Panc1 (cell line): Measurements from ENCODE around the gene IGSF3. TPM values are rescaled to one million over a fixed set of nuclear protein-coding genes. Genes with fewer than 3 reads are reported as not detected.
"Not testable (repeated sequence)": the region's sequence is repeated elsewhere in the genome, so short reads cannot be mapped to it uniquely, and the experiment has no call there.

Experiments
- ATAC-seq: fragments of 200-7000 bp; cut with Tn5 transposase; 2 replicates; pipeline ENCODE4 v1.9.1; 2020; ENCODE audit warnings: mild to moderate bottlenecking, moderate library complexity
- BruUV-seq: library from RNA; stranded (reverse); fragments of 400-500 nt; replicated peaks from 2 replicates; lab custom pipeline; 2021; lab: Mats Ljungman, UMichigan
- CTCF ChIA-PET: fragments of 300-600 bp; sonication (Branson Sonifier 250); formaldehyde crosslinking; loops from one replicate; lab custom pipeline; 2022; ENCODE audit warnings: antibody characterized with exemption; lab: Charles Lee
- POLR2A ChIA-PET: fragments of 300-600 bp; sonication (Branson Sonifier 250); formaldehyde crosslinking; loops from one replicate; lab custom pipeline; 2022; ENCODE audit warnings: antibody characterized with exemption; lab: Charles Lee
- DNase-seq: peaks from one replicate; pipeline ENCODE4 v3.0.0-alpha.2; 2010; ENCODE audit warnings: low read depth, low spot score
- H3K27ac ChIP-seq: 2 replicates; pipeline ENCODE4 v1.5.1; 2011; ENCODE audit warnings: mild to moderate bottlenecking, low read length, inconsistent platforms
- H3K27me3 ChIP-seq: fragments of 200-500 bp; sonication (Bioruptor generic); 2 replicates; pipeline ENCODE4 v1.6.0; 2014; ENCODE audit warnings: low read length, inconsistent platforms; ENCODE audit not compliant: control insufficient read depth, insufficient read depth
- H3K36me3 ChIP-seq: fragments of 200-500 bp; sonication (Bioruptor generic); 2 replicates; pipeline ENCODE4 v1.5.1; 2014; ENCODE audit warnings: inconsistent platforms, mild to moderate bottlenecking, low read length, moderate library complexity; ENCODE audit not compliant: control insufficient read depth, insufficient read depth
- H3K4me1 ChIP-seq: 2 replicates; pipeline ENCODE4 v1.5.1; 2011; ENCODE audit warnings: inconsistent platforms, mild to moderate bottlenecking, low read length, moderate library complexity; ENCODE audit not compliant: control insufficient read depth, insufficient read depth
- H3K4me3 ChIP-seq, 2 experiments: 2 replicates each; pipeline ENCODE4 v1.5.1; 2011 to 2012; ENCODE audit warnings: low read depth in 2 of 2, low read length in 2 of 2, mild to moderate bottlenecking in 2 of 2, inconsistent platforms in 1 of 2, moderate library complexity in 1 of 2
- H3K9me3 ChIP-seq: fragments of 200-500 bp; sonication (Bioruptor generic); 2 replicates; pipeline ENCODE4 v1.5.1; 2014; ENCODE audit warnings: low read depth, mild to moderate bottlenecking, inconsistent platforms, low read length, moderate library complexity; ENCODE audit not compliant: control insufficient read depth, insufficient read depth
- in situ Hi-C: cut with HindIII; loops from 2 replicates; pipeline ENCODE4 v1.10.0; 2016; ENCODE audit warnings: low sequenced_read_pairs, low pct_unique_long_range_greater_than_20kb
- intact Hi-C: fragments of 100-400 bp; cut with micrococcal nuclease; formaldehyde crosslinking; loops from one replicate; pipeline ENCODE4 v1.10.0; 2022; ENCODE audit not compliant: unreplicated experiment
- total RNA-seq: library from RNA; stranded (reverse); gene quantifications from one replicate; pipeline ENCODE4 v1.2.1, GENCODE V29; 2021; ENCODE audit not compliant: unreplicated experiment

Gene IGSF3
- total RNA-seq, 1 experiment from 2014 or later, result 9.3 TPM

DNA sequence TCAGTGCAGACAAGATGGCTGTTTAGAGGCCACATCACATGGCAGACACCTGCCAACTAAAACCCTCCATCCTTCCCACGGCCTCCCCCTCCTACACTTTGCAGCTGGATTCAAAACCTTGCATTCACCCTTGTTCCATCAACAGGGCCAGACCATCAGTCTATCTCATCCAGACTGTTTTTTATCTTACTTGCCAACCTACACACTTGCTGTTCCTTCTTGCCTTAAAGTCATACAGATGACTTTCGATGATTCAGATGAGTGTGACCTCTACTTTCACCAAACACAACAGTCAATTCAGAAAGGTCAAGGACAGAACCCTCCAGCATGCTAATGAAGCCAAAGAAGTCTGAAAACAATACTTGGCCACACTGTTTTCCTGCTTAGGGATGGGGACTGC lies 29.9 kb downstream of the IGSF3 start:
- H3K9me3 ChIP-seq, H3K36me3 ChIP-seq, POLR2A ChIA-PET, DNase-seq, H3K27ac ChIP-seq, intact Hi-C loops, H3K4me1 ChIP-seq, ATAC-seq, H3K27me3 ChIP-seq, H3K4me3 ChIP-seq, in situ Hi-C loops, CTCF ChIA-PET, BruUV-seq: not testable (repeated sequence)

DNA sequence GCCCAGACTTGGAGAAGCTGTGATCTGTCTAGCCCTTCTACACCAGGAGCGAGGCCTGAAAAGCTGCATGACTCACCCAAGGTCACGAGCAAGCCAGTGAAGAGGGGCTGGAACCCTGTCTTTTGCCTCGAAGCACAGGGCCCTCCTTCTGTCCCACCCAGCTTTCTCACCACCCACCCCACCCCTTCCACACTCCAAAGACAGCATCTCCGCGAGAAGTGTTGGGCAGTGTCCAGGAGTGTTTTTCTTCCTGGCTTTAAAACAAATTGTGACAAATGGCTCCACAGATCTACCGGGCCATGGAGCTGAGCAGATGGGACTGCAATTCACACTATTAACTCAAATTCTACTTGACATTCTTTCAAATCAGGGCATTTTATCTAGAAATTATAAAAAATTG lies 30.9 kb downstream of the IGSF3 start:
- BruUV-seq, CTCF ChIA-PET, H3K27me3 ChIP-seq, DNase-seq, in situ Hi-C loops, H3K4me3 ChIP-seq, intact Hi-C loops, H3K9me3 ChIP-seq, POLR2A ChIA-PET, H3K4me1 ChIP-seq, H3K27ac ChIP-seq, H3K36me3 ChIP-seq, ATAC-seq: not testable (repeated sequence)

DNA sequence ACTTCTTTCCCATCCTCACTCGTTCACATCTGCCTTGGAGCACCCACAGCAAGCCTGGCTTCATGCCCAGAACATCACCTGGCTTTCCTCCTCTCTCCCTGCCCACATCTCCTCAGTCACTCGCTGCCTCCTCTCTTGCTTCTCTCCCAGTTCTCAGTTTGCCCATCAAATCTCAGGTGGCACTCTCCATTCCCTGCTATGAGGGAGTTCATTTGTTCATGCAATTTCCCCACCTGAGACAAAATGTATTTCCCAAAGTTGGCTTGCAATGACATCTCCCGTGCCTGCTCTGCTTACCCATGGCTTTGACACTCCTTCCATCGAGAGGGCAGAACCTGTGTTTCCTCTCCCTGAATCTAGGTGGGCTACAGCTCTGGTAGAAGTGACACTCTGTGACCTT lies 33.1 kb downstream of the IGSF3 start:
- BruUV-seq, ATAC-seq, DNase-seq, in situ Hi-C loops, H3K4me3 ChIP-seq, H3K27me3 ChIP-seq, CTCF ChIA-PET, POLR2A ChIA-PET, intact Hi-C loops, H3K27ac ChIP-seq, H3K4me1 ChIP-seq, H3K9me3 ChIP-seq, H3K36me3 ChIP-seq: not testable (repeated sequence)

DNA sequence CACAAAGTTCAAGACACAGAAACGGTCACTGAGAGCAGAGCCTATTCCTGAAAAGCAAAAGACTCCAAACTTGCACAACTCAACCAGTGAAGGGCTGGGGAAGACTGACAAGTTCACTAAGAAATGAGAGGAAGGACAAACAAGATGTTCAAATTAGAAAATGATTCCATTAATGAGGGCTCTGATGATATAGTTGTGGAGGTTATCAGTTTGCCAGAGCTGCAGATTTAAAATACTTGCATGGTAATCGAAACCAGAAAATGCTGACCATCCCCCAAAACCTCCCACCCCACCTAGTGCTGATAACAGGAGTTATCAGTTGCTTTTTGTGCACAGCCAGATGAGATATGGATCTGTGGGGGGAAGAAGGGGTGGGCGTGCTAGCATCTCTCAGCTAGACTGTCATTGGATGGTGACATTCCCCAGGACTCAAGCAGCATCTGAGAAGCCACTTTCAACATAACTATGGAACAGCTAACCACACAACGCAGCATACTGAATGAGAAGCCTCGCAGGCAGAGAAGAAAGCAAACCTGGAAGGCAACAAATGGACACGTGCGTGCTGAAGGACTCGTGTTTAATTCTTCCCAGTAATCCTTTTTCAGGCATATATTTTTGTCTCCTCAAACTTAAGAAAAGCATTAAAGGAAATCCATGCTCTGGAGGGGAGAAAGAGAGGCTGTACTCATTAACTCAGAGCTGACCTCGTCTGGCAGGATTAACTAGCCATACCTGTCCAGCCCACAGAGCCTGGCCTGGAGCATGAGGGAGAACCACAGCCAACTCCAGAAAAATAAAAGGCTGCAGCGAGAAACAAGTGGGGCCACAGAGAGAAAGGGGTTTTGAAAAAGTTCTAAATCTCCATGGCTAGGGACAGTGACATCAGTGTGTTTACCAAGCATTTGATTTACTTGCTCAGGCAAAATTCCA lies 35.3 kb downstream of the IGSF3 start:
- H3K27me3 ChIP-seq, in situ Hi-C loops, H3K4me1 ChIP-seq, POLR2A ChIA-PET, H3K36me3 ChIP-seq, DNase-seq, BruUV-seq, H3K27ac ChIP-seq, intact Hi-C loops, CTCF ChIA-PET, ATAC-seq, H3K9me3 ChIP-seq, H3K4me3 ChIP-seq: not testable (repeated sequence)

DNA sequence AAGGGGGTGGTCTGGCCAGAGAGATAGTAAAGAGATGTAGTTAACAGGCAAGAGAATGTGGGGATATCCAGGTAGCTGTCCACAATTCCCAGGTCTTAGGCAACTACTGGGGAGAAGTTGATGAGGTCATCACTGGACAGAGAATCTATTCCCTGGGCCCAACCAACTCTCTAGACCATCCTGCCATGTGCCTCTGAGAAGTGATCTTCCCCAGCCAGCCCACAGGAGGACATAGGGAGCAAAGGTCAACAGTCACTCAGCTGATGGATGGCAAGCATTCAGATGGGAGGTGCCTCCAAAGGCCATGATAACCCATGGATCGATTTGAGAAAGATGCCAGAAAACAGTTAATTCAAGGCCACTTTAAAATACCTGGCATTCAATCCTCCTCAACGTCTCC lies 36.0 kb downstream of the IGSF3 start:
- CTCF ChIA-PET, H3K4me1 ChIP-seq, in situ Hi-C loops, ATAC-seq, POLR2A ChIA-PET, H3K4me3 ChIP-seq, intact Hi-C loops, H3K27ac ChIP-seq, H3K9me3 ChIP-seq, H3K27me3 ChIP-seq, H3K36me3 ChIP-seq, BruUV-seq, DNase-seq: not testable (repeated sequence)
